ENCODE measurements around the gene PRKG1. TPM values are rescaled to one million over a fixed set of nuclear protein-coding genes. Genes with fewer than 3 reads are reported as not detected.

Gene PRKG1
- total RNA-seq, 2 donors from 2014 or later, result 1.3 to 2.7 TPM

DNA sequence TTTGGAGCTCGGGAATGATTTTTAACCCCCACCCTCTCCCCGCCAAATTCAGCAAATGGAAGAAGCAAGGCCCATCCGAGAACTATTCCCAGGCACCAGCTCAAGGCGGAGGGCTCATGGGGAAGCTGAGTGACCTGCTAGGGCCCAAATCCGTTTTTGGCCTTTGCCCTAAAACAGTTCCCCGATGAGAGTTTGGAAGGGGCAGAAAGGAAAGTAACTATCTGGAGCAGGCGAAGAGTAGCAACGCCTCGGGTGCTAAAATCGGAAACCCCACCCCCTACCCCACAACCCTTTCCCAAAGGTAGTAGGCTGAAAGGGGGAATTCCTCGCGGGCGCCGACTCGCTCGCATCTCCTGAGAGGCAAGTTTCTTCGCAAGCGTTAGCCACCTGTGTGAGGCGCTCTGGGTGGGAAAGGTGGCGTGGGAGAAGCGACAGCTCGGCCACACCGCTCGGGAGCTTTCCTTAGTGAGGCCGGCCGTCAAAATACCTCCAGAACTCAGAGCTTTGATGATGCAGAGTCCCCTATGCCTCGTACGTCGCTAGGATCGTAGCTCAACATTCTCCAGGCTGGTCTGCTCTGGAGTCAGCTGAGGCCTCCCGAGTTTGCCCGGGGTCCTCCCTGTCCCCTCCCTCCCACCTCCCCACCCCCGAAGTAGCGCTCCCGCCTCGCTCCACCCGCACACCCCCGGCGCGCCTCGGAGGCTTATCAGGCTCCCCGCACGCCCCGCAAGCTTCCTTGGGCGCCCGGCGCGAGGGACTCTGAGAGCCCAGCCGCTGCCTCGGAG is 642 bp upstream of the PRKG1 start:
- peaks cover 10% of the 10 kb centered on the region for H3K4me1 Mint-ChIP-seq
- H3K4me3 ChIP-seq (ENCODE audit: low read length), result peak overlapping the region; percentile 88
- H3K27ac ChIP-seq (ENCODE audit: low read depth, low read length), result peak overlapping the region; percentile 47
- peak; percentile 79 for DNase-seq
- peaks cover 52% of the 10 kb centered on the region for H3K27me3 ChIP-seq (ENCODE audit: control insufficient read depth, insufficient read depth, low read length, poor library complexity, severe bottlenecking)
- no peaks in the 10 kb centered on the region for H3K9me3 ChIP-seq (ENCODE audit: control insufficient read depth, low read length)
- H3K4me3 Mint-ChIP-seq, result peak overlapping the region; percentile 81
- no peaks in the 10 kb centered on the region for H3K36me3 Mint-ChIP-seq (ENCODE audit: low read depth)
- H3K27ac Mint-ChIP-seq, result no peak overlapping the region
- 5 to 19% methylated on average over 4 to 47 of the region's 50 CpGs for whole genome bisulfite sequencing, 2 experiments (ENCODE audit: insufficient coverage in 1 of 2, insufficient read length in 1 of 2)
- H3K36me3 ChIP-seq (ENCODE audit: control insufficient read depth, insufficient read depth, low read length), result no peaks in the 10 kb centered on the region
- TF ChIP-seq, protein P1, sequence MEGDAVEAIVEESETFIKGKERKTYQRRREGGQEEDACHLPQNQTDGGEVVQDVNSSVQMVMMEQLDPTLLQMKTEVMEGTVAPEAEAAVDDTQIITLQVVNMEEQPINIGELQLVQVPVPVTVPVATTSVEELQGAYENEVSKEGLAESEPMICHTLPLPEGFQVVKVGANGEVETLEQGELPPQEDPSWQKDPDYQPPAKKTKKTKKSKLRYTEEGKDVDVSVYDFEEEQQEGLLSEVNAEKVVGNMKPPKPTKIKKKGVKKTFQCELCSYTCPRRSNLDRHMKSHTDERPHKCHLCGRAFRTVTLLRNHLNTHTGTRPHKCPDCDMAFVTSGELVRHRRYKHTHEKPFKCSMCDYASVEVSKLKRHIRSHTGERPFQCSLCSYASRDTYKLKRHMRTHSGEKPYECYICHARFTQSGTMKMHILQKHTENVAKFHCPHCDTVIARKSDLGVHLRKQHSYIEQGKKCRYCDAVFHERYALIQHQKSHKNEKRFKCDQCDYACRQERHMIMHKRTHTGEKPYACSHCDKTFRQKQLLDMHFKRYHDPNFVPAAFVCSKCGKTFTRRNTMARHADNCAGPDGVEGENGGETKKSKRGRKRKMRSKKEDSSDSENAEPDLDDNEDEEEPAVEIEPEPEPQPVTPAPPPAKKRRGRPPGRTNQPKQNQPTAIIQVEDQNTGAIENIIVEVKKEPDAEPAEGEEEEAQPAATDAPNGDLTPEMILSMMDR (conservative IDR thresholded peaks at IDR 0.05), result no peak
- no peaks in the 10 kb centered on the region for H3K4me1 ChIP-seq (ENCODE audit: control insufficient read depth, insufficient read depth, low read length)
- peaks cover 48% of the 10 kb centered on the region for H3K27me3 Mint-ChIP-seq (ENCODE audit: insufficient read depth)
- no peak overlapping the region for H3K9ac ChIP-seq (ENCODE audit: extremely low read depth, low read length, poor library complexity, severe bottlenecking)
- no peaks in the 10 kb centered on the region for H3K9me3 Mint-ChIP-seq

DNA sequence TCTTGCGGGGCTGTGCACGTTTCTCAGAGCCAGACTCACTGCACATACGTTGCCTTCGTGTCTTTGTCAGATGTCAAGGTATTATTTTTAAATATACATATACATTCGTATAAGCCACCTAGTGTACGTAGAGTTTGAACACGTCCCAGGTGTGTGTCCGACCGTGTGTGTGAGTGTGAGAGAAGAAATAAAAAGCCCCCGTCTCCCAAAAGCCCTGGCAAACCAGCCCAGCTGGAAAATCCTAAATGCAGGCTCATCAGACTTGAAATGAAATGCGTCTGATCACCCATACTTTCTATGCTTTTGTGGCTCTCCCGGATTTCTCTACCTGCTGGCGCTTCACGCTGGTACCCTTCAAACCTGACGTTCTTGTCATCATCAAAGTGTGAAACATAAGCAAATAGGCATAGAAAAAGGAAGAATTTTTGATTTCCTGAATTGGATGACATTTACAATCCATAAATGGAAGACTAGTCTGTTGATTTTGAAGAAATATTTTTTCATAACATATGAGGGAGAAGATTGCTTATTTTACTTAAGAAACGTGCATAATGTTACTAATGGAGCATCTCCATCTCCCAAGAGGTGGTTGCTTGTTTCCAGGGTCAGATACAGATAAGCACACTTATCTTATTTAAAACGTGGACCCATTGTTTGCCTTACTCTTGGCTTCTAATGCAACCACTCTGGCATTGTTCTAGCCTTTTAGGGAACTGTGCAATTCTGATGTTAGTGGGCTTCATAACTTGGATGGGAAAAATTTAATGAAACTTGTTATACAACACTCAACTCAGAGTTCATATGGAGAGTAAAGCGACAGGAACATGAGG is 971 bp downstream of the PRKG1 start:
- Histone ChIP-seq H3K36me3 (ENCODE audit: control insufficient read depth, insufficient read depth, low read length) (no peaks in the 10 kb centered on the region), H3K27me3 (ENCODE audit: control insufficient read depth, insufficient read depth, low read length, poor library complexity, severe bottlenecking) (peaks cover 52% of the 10 kb centered on the region), H3K4me1 (ENCODE audit: control insufficient read depth, insufficient read depth, low read length) (no peaks in the 10 kb centered on the region), H3K4me3 (ENCODE audit: low read length) (peak overlapping the region; percentile 88), H3K9me3 (ENCODE audit: control insufficient read depth, low read length) (no peaks in the 10 kb centered on the region), H3K27ac (ENCODE audit: low read depth, low read length) (no peak overlapping the region), H3K9ac (ENCODE audit: extremely low read depth, low read length, poor library complexity, severe bottlenecking) (no peak overlapping the region)
- Mint-ChIP-seq H3K27me3 (ENCODE audit: insufficient read depth) (peaks cover 48% of the 10 kb centered on the region), H3K9me3 (no peaks in the 10 kb centered on the region), H3K4me1 (peaks cover 15% of the 10 kb centered on the region), H3K4me3 (peak overlapping the region; percentile 81), H3K27ac (no peak overlapping the region), H3K36me3 (ENCODE audit: low read depth) (no peaks in the 10 kb centered on the region)
- 24 to 45% methylated on average over 7 to 16 of the region's 18 CpGs for WGBS, 2 experiments (ENCODE audit: insufficient coverage in 1 of 2, insufficient read length in 1 of 2)
- DNase-seq, result no peak
- TF ChIP-seq, protein P1 (conservative IDR thresholded peaks at IDR 0.05), result no peak

- Mint-ChIP-seq H3K4me1 (peaks cover 15% of the 10 kb centered on the region), H3K4me3 (no peak overlapping the region)
- H3K4me3 ChIP-seq (ENCODE audit: low read length), result no peak overlapping the region
Observed at GRCh38 chr10:51075873-51076229, 1.6 kb downstream of the PRKG1 start.

More at GRCh38 chr10:51075873-51076229, 1.6 kb downstream of the PRKG1 start:
- Histone ChIP-seq H3K9ac (ENCODE audit: extremely low read depth, low read length, poor library complexity, severe bottlenecking) (no peak overlapping the region), H3K36me3 (ENCODE audit: control insufficient read depth, insufficient read depth, low read length) (no peaks in the 10 kb centered on the region), H3K27ac (ENCODE audit: low read depth, low read length) (no peak overlapping the region), H3K27me3 (ENCODE audit: control insufficient read depth, insufficient read depth, low read length, poor library complexity, severe bottlenecking) (peaks cover 52% of the 10 kb centered on the region), H3K9me3 (ENCODE audit: control insufficient read depth, low read length) (no peaks in the 10 kb centered on the region), H3K4me1 (ENCODE audit: control insufficient read depth, insufficient read depth, low read length) (no peaks in the 10 kb centered on the region)
- no peaks in the 10 kb centered on the region for H3K9me3 Mint-ChIP-seq
- TF ChIP-seq, protein P1 (conservative IDR thresholded peaks at IDR 0.05), result no peak
- DNase-seq, result no peak
- H3K36me3 Mint-ChIP-seq (ENCODE audit: low read depth), result no peaks in the 10 kb centered on the region
- peaks cover 48% of the 10 kb centered on the region for H3K27me3 Mint-ChIP-seq (ENCODE audit: insufficient read depth)
- no peak overlapping the region for H3K27ac Mint-ChIP-seq
- 92% methylated on average over 5 of the region's 6 CpGs; no CpG with 5 or more reads in 1 of the 2 experiments for WGBS, 2 experiments (ENCODE audit: insufficient coverage in 1 of 2, insufficient read length in 1 of 2)
